HEK293 (cell line): ENCODE results near the gene RASSF3.

Source experiments
- CTCF ChIA-PET: fragments of 350-600 bp; formaldehyde crosslinking; extraction: SDS; loops from one replicate; lab custom pipeline; 2021; ENCODE audit warnings: antibody characterized with exemption; lab: Yijun Ruan, JAX
- POLR2A ChIA-PET: fragments of 300-600 bp; formaldehyde crosslinking; extraction: SDS; loops from one replicate; lab custom pipeline; 2020; ENCODE audit warnings: antibody characterized with exemption, inconsistent platforms; lab: Yijun Ruan, JAX
- H3K27ac ChIP-seq: fragments of 200-500 bp; sonication (Bioruptor generic); 2 replicates; pipeline ENCODE4 v1.5.1; 2014; ENCODE audit warnings: low read depth, low read length, control low read depth, inconsistent platforms; ENCODE audit errors: extremely low read depth
- H3K36me3 ChIP-seq, 2 experiments: fragments of 200-500 bp in 1 of 2; sonication (Bioruptor generic) in 1 of 2; 1 replicate in 1 of 2; 2 replicates in 1 of 2; pipeline ENCODE4 v1.5.1; 2014 to 2017; ENCODE audit warnings: inconsistent platforms in 2 of 2, low read length in 2 of 2; ENCODE audit not compliant: control insufficient read depth in 2 of 2, insufficient read depth in 1 of 2
- H3K4me1 ChIP-seq: fragments of 200-500 bp; sonication (Bioruptor generic); 2 replicates; pipeline ENCODE4 v1.5.1; 2014; ENCODE audit warnings: mild to moderate bottlenecking, low read length, inconsistent platforms; ENCODE audit not compliant: control insufficient read depth, insufficient read depth
- H3K4me3 ChIP-seq: 2 replicates; pipeline ENCODE4 v1.5.1; 2011; ENCODE audit warnings: low read depth, mild to moderate bottlenecking, control low read depth, low read length, moderate library complexity
- H3K9me3 ChIP-seq: fragments of 200-500 bp; sonication (Bioruptor generic); 2 replicates; pipeline ENCODE4 v1.5.1; 2014; ENCODE audit warnings: low read depth, low read length, inconsistent platforms; ENCODE audit not compliant: control insufficient read depth, insufficient read depth
- SP2 ChIP-seq: fragments of 450-650 bp; formaldehyde crosslinking; IDR thresholded peaks from 2 replicates; pipeline ENCODE4 v1.5.1; 2016; ENCODE audit warnings: missing biosample characterization, missing genetic modification characterization
- TSHZ1 ChIP-seq: fragments of 450-650 bp; formaldehyde crosslinking; IDR thresholded peaks from 2 replicates; pipeline ENCODE4 v1.5.1; 2016; ENCODE audit warnings: missing biosample characterization, missing genetic modification characterization, borderline replicate concordance
- ZEB2 ChIP-seq: fragments of 450-650 bp; formaldehyde crosslinking; IDR thresholded peaks from 2 replicates; pipeline ENCODE4 v1.5.1; 2016; ENCODE audit warnings: missing biosample characterization, missing genetic modification characterization
- ZFP41 ChIP-seq: fragments of 450-650 bp; formaldehyde crosslinking; IDR thresholded peaks from 2 replicates; pipeline ENCODE4 v1.5.1; 2016; ENCODE audit warnings: missing biosample characterization, missing genetic modification characterization, borderline replicate concordance
- ZNF292 ChIP-seq: fragments of 450-650 bp; formaldehyde crosslinking; IDR thresholded peaks from 2 replicates; pipeline ENCODE4 v1.5.1; 2016; ENCODE audit warnings: low read depth, missing biosample characterization, missing genetic modification characterization, borderline replicate concordance
- ZNF341 ChIP-seq: fragments of 450-650 bp; formaldehyde crosslinking; IDR thresholded peaks from 2 replicates; pipeline ENCODE4; 2016; ENCODE audit warnings: low read depth, missing biosample characterization, missing genetic modification characterization
- ZNF529 ChIP-seq: fragments of 450-650 bp; formaldehyde crosslinking; IDR thresholded peaks from 2 replicates; pipeline ENCODE4 v1.5.1; 2017; ENCODE audit warnings: missing genetic modification characterization, missing biosample characterization; ENCODE audit not compliant: insufficient replicate concordance
- ZNF610 ChIP-seq: fragments of 450-650 bp; formaldehyde crosslinking; IDR thresholded peaks from 2 replicates; pipeline ENCODE4 v1.5.1; 2016; ENCODE audit warnings: missing biosample characterization, missing genetic modification characterization, borderline replicate concordance
- ZNF777 ChIP-seq: fragments of 450-650 bp; formaldehyde crosslinking; IDR thresholded peaks from 2 replicates; pipeline ENCODE4 v1.5.1; 2017; ENCODE audit warnings: missing biosample characterization, missing genetic modification characterization, borderline replicate concordance
- TF ChIP-seq, protein P1 (sequence below): fragments of 450-650 bp; formaldehyde crosslinking; IDR thresholded peaks from 2 replicates; pipeline ENCODE4 v1.5.1; 2016; ENCODE audit warnings: missing biosample characterization, missing genetic modification characterization

Gene RASSF3

GRCh38 chr12:64656429-64656828 lies 46.1 kb downstream of the RASSF3 start (continued):
- no peak for TF ChIP-seq TSHZ1 (tag by site-specific recombination)
- no peak for TF ChIP-seq ZNF529 (tag by site-specific recombination)
- TF ChIP-seq ZNF292 (tag by site-specific recombination): no peak
- peak; percentile 44; the same call in 1 of the 2 replicates for TF ChIP-seq ZNF341 (tag by site-specific recombination)
- TF ChIP-seq ZEB2: no peak

- POLR2A ChIA-PET: no interaction called here
These were observed 48.7 kb downstream of the RASSF3 start for GRCh38 chr12:64658892-64659481.

More at GRCh38 chr12:64658892-64659481, 48.7 kb downstream of the RASSF3 start:
- CTCF ChIA-PET: interaction anchor here (0.6 to 1.9 kb wide), 2 partner anchors 18 to 109 kb away, joined by 4 to 6 read pairs; no protein-coding TSS in a partner anchor
- H3K4me3 ChIP-seq: no peak overlapping the region
- peaks cover 20% of the 10 kb centered on the region for H3K4me1 ChIP-seq
- H3K36me3 ChIP-seq: no peaks in the 10 kb centered on the region
- H3K27ac ChIP-seq: no peak overlapping the region
- TF ChIP-seq ZFP41 (tag by site-specific recombination) (no peak), ZNF777 (no peak), ZNF610 (tag by site-specific recombination) (no peak), SP2 (no peak), TSHZ1 (tag by site-specific recombination) (no peak)
- TF ChIP-seq, protein P1, sequence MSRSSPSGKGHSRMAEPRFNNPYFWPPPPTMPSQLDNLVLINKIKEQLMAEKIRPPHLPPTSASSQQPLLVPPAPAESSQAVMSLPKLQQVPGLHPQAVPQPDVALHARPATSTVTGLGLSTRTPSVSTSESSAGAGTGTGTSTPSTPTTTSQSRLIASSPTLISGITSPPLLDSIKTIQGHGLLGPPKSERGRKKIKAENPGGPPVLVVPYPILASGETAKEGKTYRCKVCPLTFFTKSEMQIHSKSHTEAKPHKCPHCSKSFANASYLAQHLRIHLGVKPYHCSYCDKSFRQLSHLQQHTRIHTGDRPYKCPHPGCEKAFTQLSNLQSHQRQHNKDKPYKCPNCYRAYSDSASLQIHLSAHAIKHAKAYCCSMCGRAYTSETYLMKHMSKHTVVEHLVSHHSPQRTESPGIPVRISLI (tag by site-specific recombination): no peak
- TF ChIP-seq, all 188 proteins: peak for 0
- H3K9me3 ChIP-seq: no peaks in the 10 kb centered on the region
